Measurements from ENCODE around the gene RRAS. TPM values are rescaled to one million over a fixed set of nuclear protein-coding genes. Genes with fewer than 3 reads are reported as not detected.

Gene RRAS
- total RNA-seq, 2 donors from 2014 or later: 4.1 to 10.4 TPM

GRCh38 chr19:49666120-49666444 lies 26.1 kb upstream of the RRAS start:
- ATAC-seq (no peak), DNase-seq (ENCODE audit: low spot score) (no peak)
- Mint-ChIP-seq H3K4me1 (ENCODE audit: low read depth in 2 of 2) (peaks cover 34 to 38% of the 10 kb centered on the region in 2 donors), H3K9me3 (no peaks in the 10 kb centered on the region), H3K27me3 (no peaks in the 10 kb centered on the region), H3K27ac (peak overlapping the region; percentile 94 to 100), H3K36me3 (peaks cover 4% of the 10 kb centered on the region), H3K4me3 (peak overlapping the region; percentile 99)

GRCh38 chr19:49665351-49666119 lies 25.6 kb upstream of the RRAS start, which contains the start of the genes BCL2L12 and IRF3:
BCL2L12 (plus strand) TSS chr19:49665933; CDS start chr19:49666693, 760 bp downstream.
IRF3 (minus strand) TSS chr19:49665857; CDS start chr19:49664838, 1,019 bp downstream.
- DNase-seq (ENCODE audit: low spot score) (peak; percentile 99), ATAC-seq (peak; percentile 93)
- Mint-ChIP-seq H3K27ac (peak within 1 kb of the TSS; percentile 94 to 100), H3K27me3 (no peaks in the 10 kb centered on the region), H3K36me3 (peaks cover 4% of the 10 kb centered on the region), H3K4me1 (ENCODE audit: low read depth in 2 of 2) (peaks cover 34 to 38% of the 10 kb centered on the region in 2 donors), H3K4me3 (peak within 1 kb of the TSS; percentile 99), H3K9me3 (no peaks in the 10 kb centered on the region)

GRCh38 chr19:49665036-49665350 lies 25.1 kb upstream of the RRAS start:
- Mint-ChIP-seq H3K4me3 (peak overlapping the region; percentile 99), H3K27ac (peak overlapping the region; percentile 94 to 100), H3K36me3 (peaks cover 4% of the 10 kb centered on the region), H3K27me3 (no peaks in the 10 kb centered on the region), H3K9me3 (no peaks in the 10 kb centered on the region), H3K4me1 (ENCODE audit: low read depth in 2 of 2) (peaks cover 34 to 38% of the 10 kb centered on the region in 2 donors)
- DNase-seq (ENCODE audit: low spot score): no peak
- no peak for ATAC-seq

GRCh38 chr19:49664171-49665035 lies 24.5 kb upstream of the RRAS start:
- H3K36me3 Mint-ChIP-seq: peaks cover 4% of the 10 kb centered on the region
- peak; percentile 79 to 87 for ATAC-seq
- H3K9me3 Mint-ChIP-seq: no peaks in the 10 kb centered on the region
- no peaks in the 10 kb centered on the region for H3K27me3 Mint-ChIP-seq
- peak overlapping the region; percentile 99 for H3K4me3 Mint-ChIP-seq
- H3K4me1 Mint-ChIP-seq (ENCODE audit: low read depth in 2 of 2): peaks cover 34 to 35% of the 10 kb centered on the region in 2 donors
- H3K27ac Mint-ChIP-seq: peak overlapping the region; percentile 94 to 100
- peak; percentile 88 for DNase-seq (ENCODE audit: low spot score)

GRCh38 chr19:49663224-49663623 lies 23.3 kb upstream of the RRAS start:
- Mint-ChIP-seq H3K27ac (peak overlapping the region; percentile 94 to 100), H3K27me3 (no peaks in the 10 kb centered on the region), H3K36me3 (peaks cover 4% of the 10 kb centered on the region), H3K9me3 (no peaks in the 10 kb centered on the region), H3K4me3 (peak overlapping the region; percentile 99), H3K4me1 (ENCODE audit: low read depth in 2 of 2) (peaks cover 34 to 35% of the 10 kb centered on the region in 2 donors)
- DNase-seq (ENCODE audit: low spot score) (no peak), ATAC-seq (no peak)

GRCh38 chr19:49662011-49662410 lies 22.1 kb upstream of the RRAS start:
- Mint-ChIP-seq H3K4me3 (no peak overlapping the region), H3K4me1 (ENCODE audit: low read depth in 2 of 2) (peaks cover 29 to 33% of the 10 kb centered on the region in 2 donors), H3K27ac (peak overlapping the region in 1 of 2 donors; percentile 94), H3K9me3 (no peaks in the 10 kb centered on the region), H3K36me3 (peaks cover 4% of the 10 kb centered on the region), H3K27me3 (no peaks in the 10 kb centered on the region)
- ATAC-seq (no peak), DNase-seq (ENCODE audit: low spot score) (no peak)

GRCh38 chr19:49660338-49660961 lies 20.5 kb upstream of the RRAS start:
- no peak for DNase-seq (ENCODE audit: low spot score)
- H3K4me3 Mint-ChIP-seq: no peak overlapping the region
- peaks cover 19 to 34% of the 10 kb centered on the region in 2 donors for H3K4me1 Mint-ChIP-seq (ENCODE audit: low read depth in 2 of 2)
- no peak overlapping the region for H3K27ac Mint-ChIP-seq
- no peak for ATAC-seq
- no peaks in the 10 kb centered on the region for H3K9me3 Mint-ChIP-seq
- no peaks in the 10 kb centered on the region for H3K27me3 Mint-ChIP-seq
- peaks cover 2% of the 10 kb centered on the region for H3K36me3 Mint-ChIP-seq

GRCh38 chr19:49658566-49659442 lies 18.9 kb upstream of the RRAS start:
- ATAC-seq (no peak), DNase-seq (ENCODE audit: low spot score) (no peak)
- Mint-ChIP-seq H3K27me3 (no peaks in the 10 kb centered on the region), H3K27ac (no peak overlapping the region), H3K4me3 (no peak overlapping the region), H3K36me3 (peaks cover 5% of the 10 kb centered on the region), H3K4me1 (ENCODE audit: low read depth in 2 of 2) (peaks cover 9 to 29% of the 10 kb centered on the region in 2 donors), H3K9me3 (no peaks in the 10 kb centered on the region)

GRCh38 chr19:49658139-49658517 lies 18.2 kb upstream of the RRAS start:
- no peaks in the 10 kb centered on the region for H3K9me3 Mint-ChIP-seq
- no peak for ATAC-seq
- DNase-seq (ENCODE audit: low spot score): no peak
- peaks cover 5% of the 10 kb centered on the region for H3K36me3 Mint-ChIP-seq
- no peak overlapping the region for H3K4me3 Mint-ChIP-seq
- H3K4me1 Mint-ChIP-seq (ENCODE audit: low read depth in 2 of 2): peaks cover 8 to 29% of the 10 kb centered on the region in 2 donors
- H3K27me3 Mint-ChIP-seq: no peaks in the 10 kb centered on the region
- no peak overlapping the region for H3K27ac Mint-ChIP-seq

- Mint-ChIP-seq H3K9me3 (no peaks in the 10 kb centered on the region), H3K27ac (no peak overlapping the region), H3K27me3 (no peaks in the 10 kb centered on the region), H3K4me3 (no peak overlapping the region), H3K36me3 (peaks cover 5% of the 10 kb centered on the region), H3K4me1 (ENCODE audit: low read depth in 2 of 2) (peaks cover 8 to 25% of the 10 kb centered on the region in 2 donors)
- no peak for DNase-seq (ENCODE audit: low spot score)
- no peak for ATAC-seq
These were observed 17.7 kb upstream of the RRAS start for GRCh38 chr19:49657493-49658138.

- no peak for DNase-seq (ENCODE audit: low spot score)
- H3K4me3 Mint-ChIP-seq: peak overlapping the region; percentile 32
- no peaks in the 10 kb centered on the region for H3K9me3 Mint-ChIP-seq
- peak overlapping the region; percentile 80 to 88 for H3K27ac Mint-ChIP-seq
- peaks cover 8 to 25% of the 10 kb centered on the region in 2 donors for H3K4me1 Mint-ChIP-seq (ENCODE audit: low read depth in 2 of 2)
- H3K36me3 Mint-ChIP-seq: peaks cover 5% of the 10 kb centered on the region
- peak in 1 of 2 donors; percentile 43 for ATAC-seq
- H3K27me3 Mint-ChIP-seq: no peaks in the 10 kb centered on the region
These were observed 16.6 kb upstream of the RRAS start for GRCh38 chr19:49656456-49657109.
